Endothelial cell (in vitro differentiated cells): ENCODE data around the gene MYG1. TPM values are rescaled to one million over a fixed set of nuclear protein-coding genes. Genes with fewer than 3 reads are reported as not detected.

Source experiments
- DNase-seq: peaks from one replicate; pipeline ENCODE4 v3.0.0; 2021; ENCODE audit warnings: low spot score
- H3K27ac Mint-ChIP-seq: one replicate; pipeline ENCODE4 v1.8.0; 2021; ENCODE audit warnings: mixed read lengths, inconsistent platforms; ENCODE audit not compliant: unreplicated experiment
- H3K27me3 Mint-ChIP-seq: one replicate; pipeline ENCODE4 v1.8.0; 2021; ENCODE audit warnings: mild to moderate bottlenecking, moderate library complexity, mixed read lengths, inconsistent platforms; ENCODE audit not compliant: unreplicated experiment
- H3K36me3 Mint-ChIP-seq: one replicate; pipeline ENCODE4 v1.8.0; 2021; ENCODE audit warnings: mild to moderate bottlenecking, low read depth, mixed read lengths, inconsistent platforms; ENCODE audit not compliant: unreplicated experiment
- H3K4me1 Mint-ChIP-seq: one replicate; pipeline ENCODE4 v1.8.0; 2021; ENCODE audit warnings: mild to moderate bottlenecking, mixed read lengths, inconsistent platforms; ENCODE audit not compliant: unreplicated experiment
- H3K4me3 Mint-ChIP-seq: one replicate; pipeline ENCODE4 v1.8.0; 2021; ENCODE audit warnings: mild to moderate bottlenecking, mixed read lengths, inconsistent platforms; ENCODE audit not compliant: unreplicated experiment
- H3K9me3 Mint-ChIP-seq: one replicate; pipeline ENCODE4 v1.8.0; 2021; ENCODE audit warnings: mixed read lengths, inconsistent platforms; ENCODE audit not compliant: unreplicated experiment
- total RNA-seq: library from RNA; stranded (reverse); fragmentation: NEBNext Ultra II Directional; extraction: Animal tissue kit (Norgen Biotek cat#: 25700); gene quantifications from one replicate; pipeline ENCODE4 v1.2.1, GENCODE V29; 2021; ENCODE audit not compliant: unreplicated experiment
- TF ChIP-seq, protein P1 (sequence below): fragments of 200-600 bp; sonication (generic); IDR thresholded peaks from one replicate; pipeline ENCODE4 v1.5.0; 2021; ENCODE audit warnings: antibody characterized with exemption; ENCODE audit not compliant: unreplicated experiment

The MYG1 gene
- total RNA-seq, 1 donor from 2014 or later = 55.3 TPM

- H3K27ac Mint-ChIP-seq = no peak overlapping the region
- no peaks in the 10 kb centered on the region for H3K9me3 Mint-ChIP-seq
- H3K27me3 Mint-ChIP-seq = peaks cover 4% of the 10 kb centered on the region
- DNase-seq = no peak
- H3K36me3 Mint-ChIP-seq = peaks cover 16% of the 10 kb centered on the region
- H3K4me1 Mint-ChIP-seq = peaks cover 3% of the 10 kb centered on the region
- TF ChIP-seq, protein P1, sequence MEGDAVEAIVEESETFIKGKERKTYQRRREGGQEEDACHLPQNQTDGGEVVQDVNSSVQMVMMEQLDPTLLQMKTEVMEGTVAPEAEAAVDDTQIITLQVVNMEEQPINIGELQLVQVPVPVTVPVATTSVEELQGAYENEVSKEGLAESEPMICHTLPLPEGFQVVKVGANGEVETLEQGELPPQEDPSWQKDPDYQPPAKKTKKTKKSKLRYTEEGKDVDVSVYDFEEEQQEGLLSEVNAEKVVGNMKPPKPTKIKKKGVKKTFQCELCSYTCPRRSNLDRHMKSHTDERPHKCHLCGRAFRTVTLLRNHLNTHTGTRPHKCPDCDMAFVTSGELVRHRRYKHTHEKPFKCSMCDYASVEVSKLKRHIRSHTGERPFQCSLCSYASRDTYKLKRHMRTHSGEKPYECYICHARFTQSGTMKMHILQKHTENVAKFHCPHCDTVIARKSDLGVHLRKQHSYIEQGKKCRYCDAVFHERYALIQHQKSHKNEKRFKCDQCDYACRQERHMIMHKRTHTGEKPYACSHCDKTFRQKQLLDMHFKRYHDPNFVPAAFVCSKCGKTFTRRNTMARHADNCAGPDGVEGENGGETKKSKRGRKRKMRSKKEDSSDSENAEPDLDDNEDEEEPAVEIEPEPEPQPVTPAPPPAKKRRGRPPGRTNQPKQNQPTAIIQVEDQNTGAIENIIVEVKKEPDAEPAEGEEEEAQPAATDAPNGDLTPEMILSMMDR = no peak
- H3K4me3 Mint-ChIP-seq = no peak overlapping the region
These were observed 25.1 kb upstream of the MYG1 start for GRCh38 chr12:53274445-53274844.

DNA sequence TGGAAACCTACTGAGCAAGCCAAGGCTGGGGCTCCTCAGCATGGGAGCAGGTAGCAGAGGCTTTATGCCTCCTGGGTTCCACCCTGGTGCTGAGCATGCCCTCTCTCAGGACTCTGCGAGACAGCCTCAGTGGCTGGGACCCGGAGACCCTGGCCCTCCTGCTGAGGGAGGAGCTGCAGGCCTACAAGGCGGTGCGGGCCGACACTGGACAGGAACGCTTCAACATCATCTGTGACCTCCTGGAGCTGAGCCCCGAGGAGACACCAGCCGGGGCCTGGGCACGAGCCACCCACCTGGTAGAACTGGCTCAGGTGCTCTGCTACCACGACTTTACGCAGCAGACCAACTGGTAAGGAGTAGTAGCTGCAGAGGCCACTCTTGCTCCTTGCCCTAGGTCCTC is 23.0 kb upstream of the MYG1 start:
- peaks cover 13% of the 10 kb centered on the region for H3K36me3 Mint-ChIP-seq
- H3K9me3 Mint-ChIP-seq = no peaks in the 10 kb centered on the region
- TF ChIP-seq, protein P1 = no peak
- no peak overlapping the region for H3K27ac Mint-ChIP-seq
- H3K4me3 Mint-ChIP-seq = no peak overlapping the region
- DNase-seq = no peak
- H3K27me3 Mint-ChIP-seq = peaks cover 4% of the 10 kb centered on the region
- no peaks in the 10 kb centered on the region for H3K4me1 Mint-ChIP-seq

- TF ChIP-seq, protein P1 = no peak
- H3K36me3 Mint-ChIP-seq = peaks cover 8% of the 10 kb centered on the region
- no peak for DNase-seq
- no peak overlapping the region for H3K4me3 Mint-ChIP-seq
- no peaks in the 10 kb centered on the region for H3K9me3 Mint-ChIP-seq
- no peaks in the 10 kb centered on the region for H3K4me1 Mint-ChIP-seq
- H3K27ac Mint-ChIP-seq = no peak overlapping the region
- H3K27me3 Mint-ChIP-seq = peaks cover 2% of the 10 kb centered on the region
These were observed 21.5 kb upstream of the MYG1 start for GRCh38 chr12:53277981-53278380.

DNA sequence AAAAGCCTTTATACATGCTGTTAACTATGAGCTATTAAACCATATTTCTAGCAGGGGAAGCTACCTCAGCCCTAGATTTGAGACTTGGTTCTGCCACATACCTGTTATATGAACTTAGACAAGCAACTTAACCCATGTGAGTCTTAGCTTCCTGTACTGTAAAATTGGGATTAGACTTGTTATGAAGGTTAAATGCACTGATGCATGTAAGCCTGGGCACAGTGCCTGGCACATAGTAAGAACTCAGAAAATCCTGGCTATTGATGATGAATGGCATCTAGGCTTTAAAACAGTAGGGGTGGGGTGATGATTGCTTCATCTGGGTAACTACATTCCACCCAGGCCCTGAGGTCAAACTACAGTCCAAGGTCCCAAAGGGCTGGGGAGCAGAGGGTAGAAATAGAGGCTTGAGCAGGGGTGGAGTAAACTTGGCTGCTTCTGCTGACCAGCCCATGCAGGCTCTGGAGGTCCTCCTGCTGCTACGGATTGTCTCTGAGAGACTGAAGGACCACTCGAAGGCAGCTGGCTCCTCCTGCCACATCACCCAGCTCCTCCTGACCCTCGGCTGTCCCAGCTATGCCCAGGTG is 20.1 kb upstream of the MYG1 start:
- no peak for DNase-seq
- no peak overlapping the region for H3K27ac Mint-ChIP-seq
- no peak overlapping the region for H3K4me3 Mint-ChIP-seq
- peaks cover 10% of the 10 kb centered on the region for H3K36me3 Mint-ChIP-seq
- TF ChIP-seq, protein P1 = no peak
- no peaks in the 10 kb centered on the region for H3K9me3 Mint-ChIP-seq
- H3K27me3 Mint-ChIP-seq = peaks cover 2% of the 10 kb centered on the region
- H3K4me1 Mint-ChIP-seq = no peaks in the 10 kb centered on the region

- peaks cover 2% of the 10 kb centered on the region for H3K27me3 Mint-ChIP-seq
- peaks cover 10% of the 10 kb centered on the region for H3K36me3 Mint-ChIP-seq
- H3K4me3 Mint-ChIP-seq = no peak overlapping the region
- DNase-seq = no peak
- H3K4me1 Mint-ChIP-seq = no peaks in the 10 kb centered on the region
- H3K27ac Mint-ChIP-seq = no peak overlapping the region
- TF ChIP-seq, protein P1 = no peak
- H3K9me3 Mint-ChIP-seq = no peaks in the 10 kb centered on the region
These were observed 19.5 kb upstream of the MYG1 start for GRCh38 chr12:53279888-53280498.
